Left ventricle myocardium superior (tissue), 1 donor: ENCODE data around the gene USP17L17. TPM values are rescaled to one million over a fixed set of nuclear protein-coding genes. Genes with fewer than 3 reads are reported as not detected.

Experiments used
- total RNA-seq: library from RNA; stranded (reverse); fragmentation: NEBNext Ultra II Directional; extraction: Animal tissue kit (Norgen Biotek cat#: 25700); gene quantifications from one replicate; pipeline ENCODE4 v1.2.1, GENCODE V29; 2021
- donor health status: DM: no; HTN: yes; CAD: no; lungs with severe emphysema.

USP17L17 gene
- total RNA-seq, 1 donor from 2014 or later = not detected

Other genes starting within 250 kb of the USP17L17 start
- gene FAM90A26, start 73.5 kb upstream of the USP17L17 start, total RNA-seq = not detected
- not detected for gene USP17L10, start 33.2 kb upstream of the USP17L17 start, total RNA-seq
- not detected for gene USP17L11, start 28.5 kb upstream of the USP17L17 start, total RNA-seq
- not detected for gene USP17L12, start 23.7 kb upstream of the USP17L17 start, total RNA-seq
- gene USP17L13, start 19.0 kb upstream of the USP17L17 start, total RNA-seq = not detected
- gene USP17L15, start 9.5 kb upstream of the USP17L17 start, total RNA-seq = not detected
- not detected for gene USP17L18, start 4.8 kb downstream of the USP17L17 start, total RNA-seq
- not detected for gene USP17L19, start 9.5 kb downstream of the USP17L17 start, total RNA-seq
- not detected for gene USP17L20, start 14.2 kb downstream of the USP17L17 start, total RNA-seq
- gene USP17L21, start 19.0 kb downstream of the USP17L17 start, total RNA-seq = not detected
- not detected for gene USP17L22, start 23.7 kb downstream of the USP17L17 start, total RNA-seq
- gene USP17L24, start 81.3 kb downstream of the USP17L17 start, total RNA-seq = not detected
- not detected for gene USP17L25, start 86.0 kb downstream of the USP17L17 start, total RNA-seq
- gene USP17L26, start 90.8 kb downstream of the USP17L17 start, total RNA-seq = not detected
- gene USP17L5, start 95.5 kb downstream of the USP17L17 start, total RNA-seq = not detected
- not detected for gene USP17L27, start 100.3 kb downstream of the USP17L17 start, total RNA-seq
- not detected for gene USP17L28, start 105.0 kb downstream of the USP17L17 start, total RNA-seq
- not detected for gene USP17L29, start 109.8 kb downstream of the USP17L17 start, total RNA-seq
- gene USP17L30, start 119.2 kb downstream of the USP17L17 start, total RNA-seq = not detected
- gene DEFB131A, start 200.5 kb downstream of the USP17L17 start, total RNA-seq = not detected